Measurements from ENCODE around the gene NUDT1.

DNA sequence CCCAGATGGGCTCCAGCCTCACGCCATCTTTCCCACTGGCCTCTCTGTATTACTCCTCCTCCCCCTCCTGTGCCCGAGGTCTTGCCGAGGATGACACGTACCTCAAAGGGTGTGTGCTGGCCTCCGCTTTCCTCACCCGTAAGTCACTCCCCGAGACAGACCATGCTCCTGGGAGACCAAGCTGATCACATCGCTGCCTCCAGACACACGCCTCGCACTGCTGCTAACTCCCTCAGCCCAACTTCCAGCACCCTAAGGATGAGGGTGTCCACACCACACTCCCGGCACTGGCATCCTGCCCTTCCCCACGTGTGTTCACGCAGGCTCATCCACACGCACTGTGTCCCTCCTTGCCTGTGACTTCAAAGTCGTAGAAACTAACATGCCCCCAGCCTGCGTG is 33.3 kb upstream of the NUDT1 start:
- TF ChIP-seq, protein P1, sequence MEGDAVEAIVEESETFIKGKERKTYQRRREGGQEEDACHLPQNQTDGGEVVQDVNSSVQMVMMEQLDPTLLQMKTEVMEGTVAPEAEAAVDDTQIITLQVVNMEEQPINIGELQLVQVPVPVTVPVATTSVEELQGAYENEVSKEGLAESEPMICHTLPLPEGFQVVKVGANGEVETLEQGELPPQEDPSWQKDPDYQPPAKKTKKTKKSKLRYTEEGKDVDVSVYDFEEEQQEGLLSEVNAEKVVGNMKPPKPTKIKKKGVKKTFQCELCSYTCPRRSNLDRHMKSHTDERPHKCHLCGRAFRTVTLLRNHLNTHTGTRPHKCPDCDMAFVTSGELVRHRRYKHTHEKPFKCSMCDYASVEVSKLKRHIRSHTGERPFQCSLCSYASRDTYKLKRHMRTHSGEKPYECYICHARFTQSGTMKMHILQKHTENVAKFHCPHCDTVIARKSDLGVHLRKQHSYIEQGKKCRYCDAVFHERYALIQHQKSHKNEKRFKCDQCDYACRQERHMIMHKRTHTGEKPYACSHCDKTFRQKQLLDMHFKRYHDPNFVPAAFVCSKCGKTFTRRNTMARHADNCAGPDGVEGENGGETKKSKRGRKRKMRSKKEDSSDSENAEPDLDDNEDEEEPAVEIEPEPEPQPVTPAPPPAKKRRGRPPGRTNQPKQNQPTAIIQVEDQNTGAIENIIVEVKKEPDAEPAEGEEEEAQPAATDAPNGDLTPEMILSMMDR (IDR thresholded peaks at IDR 0.05; ENCODE audit: insufficient read depth, low read depth, low read length) = no peak
- no peak for TF ChIP-seq EZH2 (IDR thresholded peaks at IDR 0.05; ENCODE audit: insufficient read depth, low read length)

Measured in astrocyte (in vitro differentiated cells and primary cell).